AG09319 (cell line): ENCODE measurements around the gene GATM.
"Not testable (repeated sequence)": the region's sequence is repeated elsewhere in the genome, so short reads cannot be mapped to it uniquely, and the experiment has no call there.

Experiments used
- DNase-seq: peaks from one replicate; pipeline ENCODE4 v3.0.0-alpha.2; 2010; ENCODE audit warnings: low read depth; ENCODE audit errors: extremely low read depth
- CTCF ChIP-seq: IDR thresholded peaks from 2 replicates; pipeline ENCODE4 v1.5.1; 2011; ENCODE audit warnings: low read depth, mild to moderate bottlenecking, inconsistent platforms, low read length, moderate library complexity

Gene GATM

GRCh38 chr15:45376967-45377608, 1.3 kb downstream of the GATM start:
- no peak for DNase-seq
- TF ChIP-seq CTCF: no peak

GRCh38 chr15:45376300-45376928, 1.9 kb downstream of the GATM start:
- DNase-seq: no peak
- no peak for TF ChIP-seq CTCF

- no peak for TF ChIP-seq CTCF
- DNase-seq: no peak
These were observed 2.5 kb downstream of the GATM start for GRCh38 chr15:45375836-45376235.

- DNase-seq: no peak
- TF ChIP-seq CTCF: no peak
These were observed 4.4 kb downstream of the GATM start for GRCh38 chr15:45373976-45374375.

GRCh38 chr15:45372041-45372995, 6.0 kb downstream of the GATM start:
- DNase-seq: no peak
- TF ChIP-seq CTCF: no peak

GRCh38 chr15:45371546-45371945, 6.8 kb downstream of the GATM start:
- no peak for DNase-seq
- no peak for TF ChIP-seq CTCF

GRCh38 chr15:45370042-45370441, 8.3 kb downstream of the GATM start:
- DNase-seq: not testable (repeated sequence)

- DNase-seq: not testable (repeated sequence)
These were observed 11.1 kb downstream of the GATM start for GRCh38 chr15:45367222-45367621.
